ENCODE results near the gene CHRM3. TPM values are rescaled to one million over a fixed set of nuclear protein-coding genes. Genes with fewer than 3 reads are reported as not detected.
"Not testable (repeated sequence)": the region's sequence is repeated elsewhere in the genome, so short reads cannot be mapped to it uniquely, and the experiment has no call there.

The CHRM3 gene
- total RNA-seq (2014; rRNA removed; shearing (Covaris generic)), result 3.4 and 7.2 TPM in 2 replicates

DNA sequence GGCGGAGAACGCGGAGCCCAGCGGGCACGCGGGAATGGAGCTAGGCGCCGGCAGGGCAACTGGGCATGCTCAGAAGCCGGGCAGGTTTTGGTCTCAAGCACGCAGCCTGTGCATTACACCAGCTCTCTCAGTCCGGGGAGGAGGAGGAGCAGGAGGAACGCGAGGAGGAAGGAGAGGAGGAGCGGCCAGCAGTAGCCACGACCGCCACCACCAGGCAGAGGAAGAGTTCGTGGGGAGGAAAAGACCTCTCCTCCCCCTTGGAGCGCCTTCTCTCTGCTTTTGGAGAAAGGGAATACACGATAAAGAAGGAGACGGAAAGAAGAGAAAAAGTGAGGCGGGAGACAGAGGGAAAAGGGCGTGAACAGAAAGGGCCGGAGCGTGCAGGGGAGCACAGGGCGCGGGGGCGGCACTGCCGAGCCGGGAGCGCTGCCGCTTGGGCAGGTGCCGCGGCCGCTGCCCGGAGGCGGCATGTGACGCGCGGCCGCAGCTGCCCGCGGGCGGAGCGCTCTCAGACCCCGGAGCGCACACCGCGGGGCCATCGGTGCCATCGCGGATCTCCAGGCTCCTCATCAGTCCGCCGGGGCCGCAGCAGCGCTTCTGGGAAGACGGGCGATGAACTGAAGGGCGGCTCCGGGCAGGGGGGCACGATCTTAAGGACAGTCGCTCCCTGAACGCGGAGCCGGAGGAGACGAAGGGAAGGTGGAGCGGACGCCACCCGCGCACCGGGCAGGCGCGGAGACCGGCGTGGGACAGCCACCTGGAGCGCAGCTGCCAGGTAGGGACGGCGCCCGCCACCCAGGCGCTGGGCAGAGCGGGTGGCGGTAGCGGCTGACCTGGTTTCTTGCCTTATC is at the start of gene CHRM3:
CHRM3 (plus strand) TSS at position 116 of the 851 bp plus-strand sequence. CDS start 520,884 bp downstream, outside the sequence.
- DNase-seq (ENCODE audit: low spot score), result peak; percentile 86

DNA sequence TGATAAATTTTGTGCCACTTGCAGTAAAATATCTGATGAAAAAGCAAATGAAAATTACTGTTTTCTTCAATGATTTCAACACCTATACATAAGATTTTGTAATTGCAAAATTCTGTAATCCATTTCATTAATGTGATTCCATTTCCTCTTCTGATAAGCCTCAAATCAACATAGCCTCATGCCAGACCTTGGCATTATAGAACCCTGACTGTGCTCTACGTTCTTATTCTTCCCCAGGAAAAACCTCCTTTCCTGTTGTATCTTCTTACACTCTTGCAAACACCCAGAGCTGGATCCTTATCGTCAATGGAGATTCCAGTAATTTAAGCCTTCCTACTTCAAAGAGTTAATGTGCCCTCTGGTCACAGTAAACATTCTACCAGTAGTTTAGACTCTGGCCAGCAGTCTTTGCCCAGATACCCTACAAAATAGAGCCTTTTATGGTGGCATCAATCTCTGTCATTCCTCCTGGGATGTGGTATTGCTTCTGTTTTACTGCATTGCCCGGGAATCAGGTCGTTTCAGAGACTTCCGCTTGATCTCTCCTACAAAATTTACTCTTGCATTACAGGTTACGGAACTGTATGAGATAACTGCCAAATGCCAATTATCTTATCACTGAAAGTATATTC is 48.5 kb upstream of the CHRM3 start:
- DNase-seq (ENCODE audit: low spot score), result no peak

DNA sequence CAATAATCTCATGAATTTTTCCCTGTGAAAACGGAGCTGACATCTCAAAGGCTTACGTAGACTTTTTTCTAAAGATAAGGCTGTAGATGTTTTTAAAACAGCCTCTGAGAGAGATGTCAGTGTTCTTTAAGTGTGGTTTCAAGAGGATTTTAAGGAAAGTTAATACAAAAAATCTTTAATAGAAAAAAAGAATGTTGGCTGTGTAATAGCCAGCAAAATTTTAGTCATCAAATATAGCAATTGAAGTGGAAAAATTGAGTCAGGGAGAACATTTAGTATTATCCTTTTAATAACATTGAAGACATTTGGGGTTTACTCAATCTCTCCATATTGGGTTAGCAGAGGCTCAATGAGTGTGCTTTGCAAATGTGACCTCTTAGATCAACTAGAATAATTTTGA is 38.6 kb upstream of the CHRM3 start:
- no peak for DNase-seq (ENCODE audit: low spot score)

GRCh38 chr1:239348635-239349353 is 37.6 kb upstream of the CHRM3 start:
- no peak for DNase-seq (ENCODE audit: low spot score)

DNA sequence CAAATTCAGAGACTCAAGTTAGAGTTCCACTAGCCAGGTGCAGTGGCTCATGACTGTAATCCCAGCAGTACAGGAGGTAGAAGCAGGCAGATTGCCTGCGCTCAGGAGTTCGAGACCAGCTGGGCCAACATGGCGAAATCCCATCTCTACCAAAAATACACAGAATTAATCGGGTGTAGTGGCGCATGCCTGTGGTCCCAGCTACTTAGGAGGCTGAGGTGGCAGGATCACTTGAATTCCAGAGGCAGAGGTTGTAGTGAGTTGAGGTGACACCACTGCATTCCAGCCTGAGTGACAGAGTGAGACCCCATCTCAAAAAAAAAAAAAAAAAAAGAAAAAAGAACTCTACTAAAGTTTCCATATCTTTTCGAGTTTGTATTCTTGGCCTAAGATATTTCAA is 36.7 kb upstream of the CHRM3 start:
- DNase-seq (ENCODE audit: low spot score), result no peak

DNA sequence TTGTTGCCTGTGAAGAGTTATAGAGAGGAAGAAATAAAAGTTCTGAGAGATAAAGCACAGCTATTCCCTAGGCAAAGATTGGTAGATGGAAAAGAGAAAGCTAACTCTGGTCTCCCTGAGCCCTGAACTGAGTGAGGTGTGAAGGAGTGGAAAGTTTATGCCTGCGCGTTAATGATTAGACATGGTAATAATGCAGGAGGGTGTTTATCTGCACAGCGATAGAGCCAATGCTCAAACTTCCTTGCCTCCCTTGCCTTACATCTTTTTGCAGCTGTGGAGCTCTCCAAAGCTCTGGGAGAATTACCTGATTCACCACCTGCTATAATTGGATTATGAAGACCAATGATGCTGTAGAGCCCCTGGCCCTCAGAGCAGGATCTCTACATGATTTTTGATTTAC is 32.8 kb upstream of the CHRM3 start:
- DNase-seq (ENCODE audit: low spot score), result no peak

GRCh38 chr1:239354231-239354630 is 32.1 kb upstream of the CHRM3 start:
- DNase-seq (ENCODE audit: low spot score), result no peak

- DNase-seq (ENCODE audit: low spot score), result no peak
Measured at GRCh38 chr1:239357867-239358266, 28.5 kb upstream of the CHRM3 start.

GRCh38 chr1:239361403-239361802 is 25.0 kb upstream of the CHRM3 start:
- peak; percentile 79 for DNase-seq (ENCODE audit: low spot score)

GRCh38 chr1:239363930-239364329 is 22.4 kb upstream of the CHRM3 start:
- DNase-seq (ENCODE audit: low spot score), result no peak

DNA sequence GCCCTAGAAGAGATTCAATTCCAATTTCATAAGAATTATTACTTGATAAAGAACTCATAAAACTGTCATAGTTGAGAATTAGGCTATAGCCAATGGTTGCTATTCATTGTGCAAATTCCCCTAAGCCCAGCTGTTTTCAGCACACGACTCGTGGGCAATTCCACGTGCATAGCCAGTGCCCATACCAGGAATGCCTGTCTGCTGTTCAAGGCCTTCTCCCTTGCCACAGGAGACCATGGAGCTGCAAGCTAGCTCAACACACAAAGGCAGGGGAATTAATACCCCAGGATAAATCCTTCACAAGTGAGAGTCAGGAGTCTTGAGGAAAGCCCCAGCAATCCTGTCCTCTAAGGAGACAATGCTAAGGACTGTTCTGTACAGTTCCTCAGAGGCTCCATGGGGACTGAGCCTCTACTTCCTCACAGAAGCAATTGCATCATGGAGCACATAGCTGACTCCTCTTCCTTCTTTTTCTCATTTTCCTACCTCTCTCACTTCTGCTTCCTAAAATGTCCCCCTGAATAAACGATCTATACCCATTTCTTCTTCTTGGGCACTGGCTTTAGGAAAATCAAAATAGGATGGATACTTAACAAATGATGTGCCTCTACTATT is 19.1 kb upstream of the CHRM3 start:
- no peak for DNase-seq (ENCODE audit: low spot score)

- DNase-seq (ENCODE audit: low spot score), result no peak
Measured at GRCh38 chr1:239368436-239369109, 17.8 kb upstream of the CHRM3 start.

GRCh38 chr1:239370869-239371268 is 15.5 kb upstream of the CHRM3 start:
- DNase-seq (ENCODE audit: low spot score), result not testable (repeated sequence)

DNA sequence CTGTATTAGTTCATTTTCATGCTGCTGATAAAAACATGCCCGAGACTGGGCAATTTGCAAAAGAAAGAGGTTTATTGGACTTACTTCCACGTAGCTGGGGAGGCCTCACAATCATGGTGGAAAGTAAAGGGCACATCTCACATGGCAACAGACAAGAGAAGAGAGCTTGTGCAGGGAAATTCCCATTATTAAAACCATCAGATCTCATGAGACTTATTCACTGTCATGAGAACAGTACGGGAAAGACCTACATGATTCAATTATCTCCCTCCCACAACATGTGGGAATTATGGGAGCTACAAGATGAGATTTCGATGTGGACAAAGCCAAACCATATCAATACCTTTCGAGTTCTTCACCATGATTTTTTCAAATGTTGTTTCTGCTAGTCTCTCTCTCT is 3.7 kb upstream of the CHRM3 start:
- no peak for DNase-seq (ENCODE audit: low spot score)

DNA sequence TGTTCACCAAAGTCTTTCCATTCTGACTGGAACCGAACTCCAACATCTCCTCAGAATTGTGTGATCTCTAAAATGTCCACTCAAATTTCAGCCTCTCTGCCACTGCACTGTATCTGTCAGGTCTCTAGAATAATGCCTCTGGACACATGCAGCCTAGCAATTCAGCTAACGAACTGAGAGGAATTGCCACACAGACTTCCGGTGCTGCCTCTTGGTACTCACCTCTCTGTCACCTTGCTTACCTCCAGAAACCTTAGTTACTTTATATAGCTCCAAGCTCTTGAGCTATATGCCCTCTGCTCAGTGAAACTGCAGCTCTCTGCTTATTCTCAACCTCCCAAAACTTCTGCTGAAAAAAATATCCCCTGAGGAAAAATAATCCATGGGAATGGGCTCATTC is 2.7 kb upstream of the CHRM3 start:
- DNase-seq (ENCODE audit: low spot score), result no peak

- DNase-seq (ENCODE audit: low spot score), result no peak
Measured at GRCh38 chr1:239387304-239388158, 1.2 kb downstream of the CHRM3 start.

DNA sequence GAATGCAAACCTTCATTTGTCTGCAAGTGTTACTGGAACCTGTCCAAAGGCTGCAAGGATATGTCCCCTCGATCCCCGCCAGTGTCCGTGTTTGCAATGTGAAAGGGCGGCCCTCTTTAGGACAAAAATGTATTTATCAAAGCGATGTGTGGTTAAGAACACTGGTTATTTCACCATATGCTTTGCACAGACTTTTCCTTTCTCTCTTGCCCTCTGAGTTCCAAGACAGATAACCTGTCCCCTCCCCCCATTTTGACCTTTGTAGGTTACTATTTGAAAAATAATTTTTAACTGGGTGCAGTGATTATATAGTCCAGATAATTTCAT is 1.8 kb downstream of the CHRM3 start:
- DNase-seq (ENCODE audit: low spot score), result no peak

- no peak for DNase-seq (ENCODE audit: low spot score)
Measured at GRCh38 chr1:239388578-239388977, 2.2 kb downstream of the CHRM3 start.

DNA sequence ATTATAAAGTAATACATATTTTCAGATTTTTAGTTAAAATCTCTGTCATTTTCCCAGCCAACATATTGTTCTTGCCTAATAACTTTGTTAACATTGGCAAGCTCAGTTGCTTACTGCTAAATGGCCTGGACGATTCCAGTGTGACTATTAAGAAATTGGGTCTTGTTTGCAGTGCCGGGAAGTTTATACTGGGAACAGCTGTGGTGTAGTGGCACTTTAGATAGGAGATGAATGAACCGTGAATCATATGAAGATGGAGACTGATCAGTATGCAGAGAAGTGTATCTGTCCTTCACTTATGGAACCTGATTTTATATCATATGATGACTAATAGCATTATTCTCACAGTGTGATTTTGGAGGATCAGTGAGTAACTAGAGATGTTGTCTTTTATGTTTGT is 3.3 kb downstream of the CHRM3 start:
- DNase-seq (ENCODE audit: low spot score), result peak; percentile 31

DNA sequence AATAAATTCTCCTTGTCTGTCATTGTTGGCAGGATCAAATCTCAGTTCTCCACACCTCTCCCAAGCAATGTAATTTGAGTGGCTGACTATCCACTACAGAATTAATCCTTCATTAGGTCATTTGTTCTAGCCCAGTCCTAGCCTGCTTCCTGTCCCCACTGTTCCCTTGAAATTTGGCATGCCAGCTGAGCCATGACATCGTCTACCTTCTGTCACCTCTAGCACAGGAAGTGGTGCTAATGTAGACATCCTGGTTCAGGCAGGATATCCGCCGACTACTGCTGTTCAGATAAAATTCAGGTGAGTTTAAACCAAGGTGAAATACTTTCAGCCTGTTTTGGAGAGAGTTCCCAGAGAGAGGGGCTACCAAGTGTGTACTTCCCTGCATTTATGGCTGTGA is 5.9 kb downstream of the CHRM3 start:
- DNase-seq (ENCODE audit: low spot score), result no peak

- DNase-seq (ENCODE audit: low spot score), result no peak
Measured at GRCh38 chr1:239394107-239394506, 7.7 kb downstream of the CHRM3 start.
